ENCODE measurements around the gene GNAT1. TPM values are rescaled to one million over a fixed set of nuclear protein-coding genes. Genes with fewer than 3 reads are reported as not detected.

The GNAT1 gene
- total RNA-seq, 1 donor from 2014 or later, result 0.12 TPM

GRCh38 chr3:50174517-50174895 is 16.9 kb upstream of the GNAT1 start:
- peaks cover 2% of the 10 kb centered on the region for H3K4me1 Mint-ChIP-seq (ENCODE audit: low read depth)

GRCh38 chr3:50174947-50175524 is 16.4 kb upstream of the GNAT1 start:
- Mint-ChIP-seq H3K36me3 (ENCODE audit: insufficient read depth) (peaks cover 3% of the 10 kb centered on the region), H3K4me1 (ENCODE audit: low read depth) (peaks cover 7% of the 10 kb centered on the region), H3K27ac (no peak overlapping the region), H3K27me3 (no peaks in the 10 kb centered on the region), H3K9me3 (ENCODE audit: low read depth) (no peaks in the 10 kb centered on the region), H3K4me3 (ENCODE audit: low read depth) (no peak overlapping the region)
- TF ChIP-seq, protein P1, sequence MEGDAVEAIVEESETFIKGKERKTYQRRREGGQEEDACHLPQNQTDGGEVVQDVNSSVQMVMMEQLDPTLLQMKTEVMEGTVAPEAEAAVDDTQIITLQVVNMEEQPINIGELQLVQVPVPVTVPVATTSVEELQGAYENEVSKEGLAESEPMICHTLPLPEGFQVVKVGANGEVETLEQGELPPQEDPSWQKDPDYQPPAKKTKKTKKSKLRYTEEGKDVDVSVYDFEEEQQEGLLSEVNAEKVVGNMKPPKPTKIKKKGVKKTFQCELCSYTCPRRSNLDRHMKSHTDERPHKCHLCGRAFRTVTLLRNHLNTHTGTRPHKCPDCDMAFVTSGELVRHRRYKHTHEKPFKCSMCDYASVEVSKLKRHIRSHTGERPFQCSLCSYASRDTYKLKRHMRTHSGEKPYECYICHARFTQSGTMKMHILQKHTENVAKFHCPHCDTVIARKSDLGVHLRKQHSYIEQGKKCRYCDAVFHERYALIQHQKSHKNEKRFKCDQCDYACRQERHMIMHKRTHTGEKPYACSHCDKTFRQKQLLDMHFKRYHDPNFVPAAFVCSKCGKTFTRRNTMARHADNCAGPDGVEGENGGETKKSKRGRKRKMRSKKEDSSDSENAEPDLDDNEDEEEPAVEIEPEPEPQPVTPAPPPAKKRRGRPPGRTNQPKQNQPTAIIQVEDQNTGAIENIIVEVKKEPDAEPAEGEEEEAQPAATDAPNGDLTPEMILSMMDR (IDR thresholded peaks at IDR 0.05; ENCODE audit: unreplicated experiment), result no peak
- no peak for DNase-seq (ENCODE audit: low spot score, unreplicated experiment)

More at GRCh38 chr3:50174517-50174895, 16.9 kb upstream of the GNAT1 start:
- TF ChIP-seq, protein P1 (IDR thresholded peaks at IDR 0.05; ENCODE audit: unreplicated experiment), result no peak
- no peaks in the 10 kb centered on the region for H3K27me3 Mint-ChIP-seq
- no peak for DNase-seq (ENCODE audit: low spot score, unreplicated experiment)
- no peak overlapping the region for H3K4me3 Mint-ChIP-seq (ENCODE audit: low read depth)
- peaks cover 3% of the 10 kb centered on the region for H3K36me3 Mint-ChIP-seq (ENCODE audit: insufficient read depth)
- H3K9me3 Mint-ChIP-seq (ENCODE audit: low read depth), result no peaks in the 10 kb centered on the region
- no peak overlapping the region for H3K27ac Mint-ChIP-seq

DNA sequence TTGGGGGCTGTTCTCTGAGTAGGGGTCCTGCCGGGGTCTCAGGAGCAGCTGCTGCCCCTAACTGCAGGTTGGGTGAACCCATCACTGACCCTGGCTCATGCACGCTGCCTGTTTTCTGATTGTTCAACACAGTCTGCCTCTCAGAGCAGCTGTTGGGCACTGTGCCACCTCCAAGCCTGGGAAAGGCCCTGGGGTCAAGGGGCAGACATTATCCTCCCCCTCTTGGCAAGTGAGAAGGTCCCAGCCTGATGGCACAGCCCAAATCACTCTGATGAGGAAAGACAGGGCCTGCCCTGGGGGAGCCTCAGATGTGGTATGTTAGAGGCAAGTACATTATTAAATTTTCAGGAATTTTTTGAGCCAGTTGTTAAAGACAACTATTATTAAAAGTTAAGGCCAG is 14.1 kb upstream of the GNAT1 start:
- Mint-ChIP-seq H3K27me3 (no peaks in the 10 kb centered on the region), H3K4me1 (ENCODE audit: low read depth) (peaks cover 10% of the 10 kb centered on the region), H3K27ac (no peak overlapping the region), H3K4me3 (ENCODE audit: low read depth) (no peak overlapping the region), H3K36me3 (ENCODE audit: insufficient read depth) (peaks cover 3% of the 10 kb centered on the region), H3K9me3 (ENCODE audit: low read depth) (no peaks in the 10 kb centered on the region)
- no peak for DNase-seq (ENCODE audit: low spot score, unreplicated experiment)
- TF ChIP-seq, protein P1 (IDR thresholded peaks at IDR 0.05; ENCODE audit: unreplicated experiment), result no peak

GRCh38 chr3:50179710-50180109 is 11.7 kb upstream of the GNAT1 start:
- H3K27me3 Mint-ChIP-seq, result no peaks in the 10 kb centered on the region
- TF ChIP-seq, protein P1 (IDR thresholded peaks at IDR 0.05; ENCODE audit: unreplicated experiment), result no peak
- H3K9me3 Mint-ChIP-seq (ENCODE audit: low read depth), result no peaks in the 10 kb centered on the region
- H3K27ac Mint-ChIP-seq, result no peak overlapping the region
- DNase-seq (ENCODE audit: low spot score, unreplicated experiment), result no peak
- peaks cover 4% of the 10 kb centered on the region for H3K36me3 Mint-ChIP-seq (ENCODE audit: insufficient read depth)
- H3K4me3 Mint-ChIP-seq (ENCODE audit: low read depth), result no peak overlapping the region
- H3K4me1 Mint-ChIP-seq (ENCODE audit: low read depth), result peaks cover 17% of the 10 kb centered on the region

- no peak for DNase-seq (ENCODE audit: low spot score, unreplicated experiment)
- peaks cover 17% of the 10 kb centered on the region for H3K4me1 Mint-ChIP-seq (ENCODE audit: low read depth)
- H3K4me3 Mint-ChIP-seq (ENCODE audit: low read depth), result no peak overlapping the region
- no peaks in the 10 kb centered on the region for H3K27me3 Mint-ChIP-seq
- no peaks in the 10 kb centered on the region for H3K9me3 Mint-ChIP-seq (ENCODE audit: low read depth)
- TF ChIP-seq, protein P1 (IDR thresholded peaks at IDR 0.05; ENCODE audit: unreplicated experiment), result no peak
- H3K27ac Mint-ChIP-seq, result no peak overlapping the region
- peaks cover 3% of the 10 kb centered on the region for H3K36me3 Mint-ChIP-seq (ENCODE audit: insufficient read depth)
Measured at GRCh38 chr3:50181985-50182384, 9.4 kb upstream of the GNAT1 start.

Data from progenitor cell of endocrine pancreas (in vitro differentiated cells).